Gastrocnemius medialis (tissue), 4 donors: ENCODE results near the gene GHRH. TPM values are rescaled to one million over a fixed set of nuclear protein-coding genes. Genes with fewer than 3 reads are reported as not detected.

Experiments used
- ATAC-seq, 2 donors: fragments of 150-250 bp; one replicate each; pipeline ENCODE4 v1.9.1; 2016
- DNase-seq, 2 donors: peaks; one replicate each; pipeline ENCODE4 v3.0.0-alpha.2; 2019
- H3K27ac ChIP-seq, 4 donors: fragments of 200-600 bp; sonication (generic); 1 replicate in 1 of 4; 2 replicates in 3 of 4; pipeline ENCODE4 v1.5.1; 2016 to 2018; ENCODE audit warnings: mild to moderate bottlenecking in 2 of 4, moderate library complexity in 1 of 4
- H3K27me3 ChIP-seq, 3 donors: fragments of 200-600 bp; sonication (generic) in 2 of 3; 1 replicate in 1 of 3; 2 replicates in 2 of 3; pipeline versions ENCODE4 v1.5.1 to v1.6.0; 2016 to 2019; ENCODE audit warnings: mild to moderate bottlenecking in 1 of 3, moderate library complexity in 1 of 3
- H3K36me3 ChIP-seq, 2 donors: fragments of 200-600 bp; sonication (generic) in 1 of 2; one replicate each; pipeline ENCODE4 v1.5.1; 2017 to 2018
- H3K4me1 ChIP-seq, 2 donors: fragments of 200-600 bp; sonication (generic) in 1 of 2; one replicate each; pipeline ENCODE4 v1.5.1; 2016 to 2017; ENCODE audit warnings: mild to moderate bottlenecking in 2 of 2
- H3K4me3 ChIP-seq, 4 donors: fragments of 200-600 bp; sonication (generic) in 3 of 4; 1 replicate in 1 of 4; 2 replicates in 3 of 4; pipeline ENCODE4 v1.5.1; 2016 to 2019; ENCODE audit warnings: mild to moderate bottlenecking in 2 of 4
- H3K9me3 ChIP-seq, 3 donors: fragments of 200-600 bp; sonication (generic) in 2 of 3; 1 replicate in 1 of 3; 2 replicates in 2 of 3; pipeline ENCODE4 v1.5.1; 2016 to 2019
- CTCF ChIP-seq, 5 experiments: fragments of 450-650 bp in 3 of 5; fragments of 200-600 bp in 2 of 5; sonication (generic) in 2 of 5; IDR thresholded peaks in 4 of 5; conservative IDR thresholded peaks in 1 of 5; 1 replicate in 4 of 5; 2 replicates in 1 of 5; pipeline ENCODE4 v1.5.1; 2016 to 2019; ENCODE audit warnings: antibody characterized with exemption in 5 of 5, mild to moderate bottlenecking in 3 of 5, moderate library complexity in 3 of 5
- POLR2A ChIP-seq, 2 donors: fragments of 450-650 bp; IDR thresholded peaks; one replicate each; pipeline ENCODE4 v1.6.1; 2017; ENCODE audit warnings: antibody characterized with exemption in 2 of 2, mild to moderate bottlenecking in 2 of 2, moderate library complexity in 2 of 2
- in situ Hi-C, 4 donors: fragments of 200-750 bp; cut with MboI; loops; one replicate each; pipeline versions ENCODE4 v1.15.0 to v1.8.0; 2017; ENCODE audit warnings: low sequenced_read_pairs in 4 of 4
- intact Hi-C: fragments of 100-400 bp; cut with DNase I; formaldehyde crosslinking; loops from one replicate; pipeline ENCODE4 v1.15.1; 2023; ENCODE audit warnings: low total_unique reads
- total RNA-seq, 4 donors: library from RNA; depleted of rRNA; stranded (reverse); fragments of >200 nt; gene quantifications; one replicate each; pipeline versions ENCODE4 v1.1.0 to v1.2.3, GENCODE V29; 2016

GHRH gene
- total RNA-seq, 4 donors from 2014 or later: not detected

- intact Hi-C loops: no loop called here
These were observed 891 bp upstream of the GHRH start for GRCh38 chr20:37262505-37262904.

GRCh38 chr20:37260923-37261322 is 691 bp downstream of the GHRH start:
- DNase-seq (no peak), ATAC-seq (no peak)
- TF ChIP-seq POLR2A (IDR thresholded peaks at IDR 0.05) (no peak), CTCF (IDR thresholded peaks at IDR 0.05 in 4 of 5, conservative IDR thresholded peaks at IDR 0.05 in 1 of 5) (no peak)
- intact Hi-C loops: no loop called here
- no peaks in the 10 kb centered on the region for H3K36me3 ChIP-seq
- H3K27me3 ChIP-seq: no peaks in the 10 kb centered on the region
- in situ Hi-C loops: no loop called here
- no peaks in the 10 kb centered on the region for H3K9me3 ChIP-seq
- H3K27ac ChIP-seq: no peak overlapping the region
- no peaks in the 10 kb centered on the region for H3K4me1 ChIP-seq
- no peak overlapping the region for H3K4me3 ChIP-seq

More at GRCh38 chr20:37262505-37262904, 891 bp upstream of the GHRH start:
- ATAC-seq (no peak), DNase-seq (no peak)
- Histone ChIP-seq H3K27ac (no peak overlapping the region), H3K4me1 (no peaks in the 10 kb centered on the region), H3K27me3 (no peaks in the 10 kb centered on the region), H3K9me3 (no peaks in the 10 kb centered on the region), H3K36me3 (no peaks in the 10 kb centered on the region), H3K4me3 (no peak overlapping the region)
- TF ChIP-seq POLR2A (IDR thresholded peaks at IDR 0.05): no peak
- TF ChIP-seq CTCF (IDR thresholded peaks at IDR 0.05 in 4 of 5, conservative IDR thresholded peaks at IDR 0.05 in 1 of 5): no peak
- in situ Hi-C loops: no loop called here

GRCh38 chr20:37259865-37260264 is 1.7 kb downstream of the GHRH start:
- H3K27me3 ChIP-seq: no peaks in the 10 kb centered on the region
- H3K4me1 ChIP-seq: no peaks in the 10 kb centered on the region
- intact Hi-C loops: no loop called here
- in situ Hi-C loops: no loop called here
- H3K4me3 ChIP-seq: no peak overlapping the region
- no peaks in the 10 kb centered on the region for H3K36me3 ChIP-seq
- TF ChIP-seq CTCF (IDR thresholded peaks at IDR 0.05 in 4 of 5, conservative IDR thresholded peaks at IDR 0.05 in 1 of 5) (no peak), POLR2A (IDR thresholded peaks at IDR 0.05) (no peak)
- no peak overlapping the region for H3K27ac ChIP-seq
- DNase-seq (no peak), ATAC-seq (no peak)
- no peaks in the 10 kb centered on the region for H3K9me3 ChIP-seq

GRCh38 chr20:37259031-37259430 is 2.6 kb downstream of the GHRH start:
- no peaks in the 10 kb centered on the region for H3K9me3 ChIP-seq
- H3K4me1 ChIP-seq: no peaks in the 10 kb centered on the region
- TF ChIP-seq CTCF (IDR thresholded peaks at IDR 0.05 in 4 of 5, conservative IDR thresholded peaks at IDR 0.05 in 1 of 5): no peak
- TF ChIP-seq POLR2A (IDR thresholded peaks at IDR 0.05): no peak
- no peak overlapping the region for H3K27ac ChIP-seq
- intact Hi-C loops (no loop called here), in situ Hi-C loops (no loop called here)
- H3K27me3 ChIP-seq: no peaks in the 10 kb centered on the region
- no peaks in the 10 kb centered on the region for H3K36me3 ChIP-seq
- ATAC-seq (no peak), DNase-seq (no peak)
- H3K4me3 ChIP-seq: no peak overlapping the region

- intact Hi-C loops: no loop called here
- ATAC-seq: no peak
- no peaks in the 10 kb centered on the region for H3K27me3 ChIP-seq
- no peaks in the 10 kb centered on the region for H3K9me3 ChIP-seq
- DNase-seq: no peak
- H3K27ac ChIP-seq: no peak overlapping the region
- H3K36me3 ChIP-seq: no peaks in the 10 kb centered on the region
- H3K4me3 ChIP-seq: no peak overlapping the region
- no peaks in the 10 kb centered on the region for H3K4me1 ChIP-seq
- no peak for TF ChIP-seq CTCF (IDR thresholded peaks at IDR 0.05 in 4 of 5, conservative IDR thresholded peaks at IDR 0.05 in 1 of 5)
- TF ChIP-seq POLR2A (IDR thresholded peaks at IDR 0.05): no peak
- in situ Hi-C loops: no loop called here
These were observed 3.6 kb downstream of the GHRH start for GRCh38 chr20:37257988-37258387.
